Measurements from ENCODE around the gene KREMEN1. TPM values are rescaled to one million over a fixed set of nuclear protein-coding genes. Genes with fewer than 3 reads are reported as not detected.

The KREMEN1 gene
- total RNA-seq, 1 experiment from 2014 or later = 5.8 TPM

- no peak for DNase-seq (ENCODE audit: low spot score)
- 0 out of 2 replicates have a peak, but pooled peaks cover 3% of the 10 kb centered on the region for H3K9me3 Mint-ChIP-seq
- H3K27me3 Mint-ChIP-seq (ENCODE audit: low read depth) = no peaks in the 10 kb centered on the region
- ATAC-seq = no peak
- ChIA-PET POLR2A (no interaction called here), CTCF (interaction anchor here (0.9 kb wide), 1 partner anchor 90 kb away, joined by 4 read pairs; no protein-coding TSS in a partner anchor)
- H3K36me3 Mint-ChIP-seq = no peaks in the 10 kb centered on the region
- H3K4me1 Mint-ChIP-seq = peaks cover 3% of the 10 kb centered on the region; the same call in 1 of the 2 replicates
- H3K4me3 Mint-ChIP-seq = no peak overlapping the region
- H3K27ac Mint-ChIP-seq = no peak overlapping the region
- no peak for TF ChIP-seq NR2C2 (CRISPR knock-in tag; IDR thresholded peaks at IDR 0.05)
- TF ChIP-seq PRDM15 (CRISPR knock-in tag; IDR thresholded peaks at IDR 0.05) = no peak
- no peak for TF ChIP-seq CDX4 (CRISPR knock-in tag; IDR thresholded peaks at IDR 0.05; ENCODE audit: borderline replicate concordance)
- TF ChIP-seq SMAD4 (CRISPR knock-in tag; IDR thresholded peaks at IDR 0.05) = no peak
- no peak for TF ChIP-seq PREB (CRISPR knock-in tag; IDR thresholded peaks at IDR 0.05; ENCODE audit: borderline replicate concordance)
- no peak for TF ChIP-seq ZNF416 (CRISPR knock-in tag; IDR thresholded peaks at IDR 0.05)
- TF ChIP-seq ERG (CRISPR knock-in tag; IDR thresholded peaks at IDR 0.05) = no peak
- no peak for TF ChIP-seq ZBTB43 (CRISPR knock-in tag; IDR thresholded peaks at IDR 0.05)
- TF ChIP-seq ZNF425 (CRISPR knock-in tag; conservative IDR thresholded peaks at IDR 0.05) = no peak
Measured at GRCh38 chr22:29130476-29130875, 57.6 kb downstream of the KREMEN1 start.

GRCh38 chr22:29133603-29134133 is 60.8 kb downstream of the KREMEN1 start:
- ChIA-PET CTCF (interaction anchor here (1.5 kb wide), 1 partner anchor 21 kb away, joined by 3 read pairs; no protein-coding TSS in a partner anchor), POLR2A (no interaction called here)
- Mint-ChIP-seq H3K27ac (no peak overlapping the region), H3K4me3 (no peak overlapping the region), H3K9me3 (0 out of 2 replicates have a peak, but pooled peaks cover 3% of the 10 kb centered on the region), H3K27me3 (ENCODE audit: low read depth) (no peaks in the 10 kb centered on the region), H3K4me1 (peaks cover 3% of the 10 kb centered on the region; the same call in 1 of the 2 replicates), H3K36me3 (no peaks in the 10 kb centered on the region)
- no peak for TF ChIP-seq ZBTB43 (CRISPR knock-in tag; IDR thresholded peaks at IDR 0.05)
- no peak for TF ChIP-seq ZNF671 (CRISPR knock-in tag; IDR thresholded peaks at IDR 0.05)
- no peak for TF ChIP-seq ZNF396 (CRISPR knock-in tag; IDR thresholded peaks at IDR 0.05; ENCODE audit: borderline replicate concordance)
- TF ChIP-seq CBFB (CRISPR knock-in tag; IDR thresholded peaks at IDR 0.05; ENCODE audit: low read depth) = no peak
- DNase-seq (ENCODE audit: low spot score) (no peak), ATAC-seq (no peak)

All from WTC11 (cell line).